ENCODE measurements around the gene TMEM79. TPM values are rescaled to one million over a fixed set of nuclear protein-coding genes. Genes with fewer than 3 reads are reported as not detected.

The TMEM79 gene
- total and polyA plus RNA-seq, 2 experiments from 2014 or later, result 3.0 to 4.0 TPM

DNA sequence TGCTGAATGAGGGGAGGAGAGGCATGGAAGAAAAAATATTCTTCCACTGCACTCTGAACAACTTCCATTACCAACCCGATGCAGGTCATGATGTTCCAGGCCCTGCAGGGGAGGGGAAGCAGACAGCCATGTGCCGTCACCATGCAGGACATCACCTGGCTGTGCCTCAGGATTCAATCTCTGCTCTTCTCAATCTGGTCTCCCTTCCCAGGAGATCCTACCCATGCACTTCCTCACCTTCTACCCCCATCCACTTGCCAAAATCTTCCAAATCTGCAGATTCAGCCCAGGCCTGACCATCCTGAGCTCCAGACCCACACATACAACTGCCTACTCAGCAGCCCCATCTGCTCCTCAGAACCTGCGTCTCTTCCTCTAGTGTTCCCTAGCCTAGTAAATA, 30.5 kb upstream of the TMEM79 start:
- Histone ChIP-seq H3K36me3 (peaks cover 49% of the 10 kb centered on the region), H3K9me3 (ENCODE audit: low read depth) (no peaks in the 10 kb centered on the region), H3K27ac (peak overlapping the region; percentile 89), H3K27me3 (no peaks in the 10 kb centered on the region), H3K4me3 (no peak overlapping the region), H3K4me1 (ENCODE audit: low read depth) (peaks cover 14% of the 10 kb centered on the region)
- TF ChIP-seq, protein P1, sequence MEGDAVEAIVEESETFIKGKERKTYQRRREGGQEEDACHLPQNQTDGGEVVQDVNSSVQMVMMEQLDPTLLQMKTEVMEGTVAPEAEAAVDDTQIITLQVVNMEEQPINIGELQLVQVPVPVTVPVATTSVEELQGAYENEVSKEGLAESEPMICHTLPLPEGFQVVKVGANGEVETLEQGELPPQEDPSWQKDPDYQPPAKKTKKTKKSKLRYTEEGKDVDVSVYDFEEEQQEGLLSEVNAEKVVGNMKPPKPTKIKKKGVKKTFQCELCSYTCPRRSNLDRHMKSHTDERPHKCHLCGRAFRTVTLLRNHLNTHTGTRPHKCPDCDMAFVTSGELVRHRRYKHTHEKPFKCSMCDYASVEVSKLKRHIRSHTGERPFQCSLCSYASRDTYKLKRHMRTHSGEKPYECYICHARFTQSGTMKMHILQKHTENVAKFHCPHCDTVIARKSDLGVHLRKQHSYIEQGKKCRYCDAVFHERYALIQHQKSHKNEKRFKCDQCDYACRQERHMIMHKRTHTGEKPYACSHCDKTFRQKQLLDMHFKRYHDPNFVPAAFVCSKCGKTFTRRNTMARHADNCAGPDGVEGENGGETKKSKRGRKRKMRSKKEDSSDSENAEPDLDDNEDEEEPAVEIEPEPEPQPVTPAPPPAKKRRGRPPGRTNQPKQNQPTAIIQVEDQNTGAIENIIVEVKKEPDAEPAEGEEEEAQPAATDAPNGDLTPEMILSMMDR (IDR thresholded peaks at IDR 0.05; ENCODE audit: low read depth, low read length), result no peak
- no peak for DNase-seq (ENCODE audit: low read depth in 1 of 2, low spot score in 1 of 2)

DNA sequence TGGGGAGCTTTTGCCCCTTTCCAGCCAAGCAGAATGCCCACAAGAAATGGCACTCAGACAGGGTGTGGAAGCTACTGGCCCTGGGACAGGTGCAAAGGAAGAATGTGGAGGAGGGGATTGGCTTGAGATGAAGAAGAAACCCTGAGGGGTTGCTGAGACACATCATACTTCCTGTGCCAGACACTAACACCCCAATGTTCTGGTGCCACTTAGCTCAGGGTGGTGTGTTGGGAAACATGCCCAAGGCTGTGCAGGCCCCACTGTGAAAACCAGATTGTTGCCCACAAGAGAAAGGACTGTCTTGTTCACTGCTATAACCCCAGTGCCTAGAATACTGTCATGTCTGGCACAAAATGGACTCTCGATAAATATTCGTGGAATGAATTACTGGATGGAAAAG, 26.4 kb upstream of the TMEM79 start:
- H3K4me3 ChIP-seq, result no peak overlapping the region

DNA sequence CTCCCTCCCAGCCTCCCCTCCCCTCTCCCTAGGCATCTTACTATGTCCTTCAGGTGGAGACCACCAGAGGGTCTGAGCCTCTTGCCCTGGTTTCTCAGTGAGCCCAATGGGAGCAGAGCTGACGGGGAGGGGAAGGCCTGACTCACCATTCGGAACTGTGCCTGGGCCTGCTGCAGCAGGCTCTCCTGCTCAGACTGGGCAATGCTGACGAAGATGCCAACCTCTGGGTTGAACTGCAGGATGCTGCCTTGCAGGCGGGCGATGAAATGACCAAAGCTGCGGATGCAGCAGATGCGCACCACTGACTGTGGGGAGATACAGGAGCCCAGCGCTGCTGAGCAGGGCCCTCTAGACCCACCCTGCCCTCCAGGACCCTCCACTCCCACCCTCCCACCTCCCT, 25.3 kb upstream of the TMEM79 start:
- peaks cover 56% of the 10 kb centered on the region for H3K36me3 ChIP-seq
- H3K4me1 ChIP-seq (ENCODE audit: low read depth), result no peaks in the 10 kb centered on the region
- TF ChIP-seq, protein P1 (IDR thresholded peaks at IDR 0.05; ENCODE audit: low read depth, low read length), result no peak
- no peak for DNase-seq (ENCODE audit: low read depth in 1 of 2, low spot score in 1 of 2)
- no peak overlapping the region for H3K27ac ChIP-seq
- H3K9me3 ChIP-seq (ENCODE audit: low read depth), result no peaks in the 10 kb centered on the region
- H3K27me3 ChIP-seq, result no peaks in the 10 kb centered on the region
- no peak overlapping the region for H3K4me3 ChIP-seq

More for the DNA sequence above, 26.4 kb upstream of the TMEM79 start:
- H3K4me1 ChIP-seq (ENCODE audit: low read depth), result no peaks in the 10 kb centered on the region
- H3K27ac ChIP-seq, result no peak overlapping the region
- DNase-seq (ENCODE audit: low read depth in 1 of 2, low spot score in 1 of 2), result no peak
- no peaks in the 10 kb centered on the region for H3K27me3 ChIP-seq
- TF ChIP-seq, protein P1 (IDR thresholded peaks at IDR 0.05; ENCODE audit: low read depth, low read length), result no peak
- H3K9me3 ChIP-seq (ENCODE audit: low read depth), result no peaks in the 10 kb centered on the region
- H3K36me3 ChIP-seq, result peaks cover 59% of the 10 kb centered on the region

DNA sequence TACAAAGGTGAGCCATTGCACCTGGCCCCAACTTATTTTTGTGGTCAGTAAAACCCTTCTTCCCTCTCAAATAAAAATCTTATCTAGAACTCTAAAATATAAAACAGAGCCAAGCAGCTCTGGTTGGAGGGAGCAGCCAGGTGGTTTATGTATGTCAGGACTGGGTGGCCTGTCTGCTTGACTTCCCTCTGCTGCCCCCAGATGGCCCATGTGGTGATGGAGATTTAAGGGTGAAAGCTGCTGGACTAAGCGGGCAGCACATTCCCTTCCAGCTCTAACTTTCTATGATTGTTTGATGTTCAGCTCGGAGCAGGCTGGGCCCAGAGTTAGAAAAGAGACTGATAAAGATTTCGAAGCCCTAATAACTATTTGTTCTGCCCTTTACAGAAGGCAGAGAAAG, 24.3 kb upstream of the TMEM79 start:
- Histone ChIP-seq H3K27me3 (no peaks in the 10 kb centered on the region), H3K4me3 (no peak overlapping the region), H3K36me3 (peaks cover 63% of the 10 kb centered on the region), H3K4me1 (ENCODE audit: low read depth) (no peaks in the 10 kb centered on the region), H3K9me3 (ENCODE audit: low read depth) (no peaks in the 10 kb centered on the region), H3K27ac (no peak overlapping the region)
- peak in 1 of 2 donors; percentile 36 for DNase-seq (ENCODE audit: low read depth in 1 of 2, low spot score in 1 of 2)
- TF ChIP-seq, protein P1 (IDR thresholded peaks at IDR 0.05; ENCODE audit: low read depth, low read length), result peak; percentile 23

DNA sequence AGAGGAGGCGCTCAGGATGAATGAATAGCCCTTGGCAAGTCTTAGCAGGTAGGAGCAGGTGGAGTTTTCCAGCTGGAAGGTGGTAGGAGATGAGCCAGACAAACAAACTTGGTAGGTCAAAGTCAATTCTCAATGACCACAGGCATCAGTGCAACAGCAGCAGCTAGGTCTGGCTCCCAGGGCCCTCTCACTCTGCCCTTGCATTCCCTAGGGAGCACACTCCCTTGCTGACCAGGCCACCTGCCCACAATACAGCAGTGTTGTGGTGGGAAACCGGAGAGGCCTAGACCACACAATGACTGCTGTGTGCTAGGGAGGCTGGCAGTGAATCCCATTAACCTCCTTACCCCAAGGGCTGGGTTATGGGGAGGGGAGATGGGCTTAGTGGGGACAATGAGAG, 23.2 kb upstream of the TMEM79 start:
- Histone ChIP-seq H3K27ac (no peak overlapping the region), H3K4me1 (ENCODE audit: low read depth) (no peaks in the 10 kb centered on the region), H3K4me3 (no peak overlapping the region), H3K27me3 (no peaks in the 10 kb centered on the region), H3K36me3 (peaks cover 70% of the 10 kb centered on the region), H3K9me3 (ENCODE audit: low read depth) (no peaks in the 10 kb centered on the region)
- no peak for DNase-seq (ENCODE audit: low read depth in 1 of 2, low spot score in 1 of 2)
- TF ChIP-seq, protein P1 (IDR thresholded peaks at IDR 0.05; ENCODE audit: low read depth, low read length), result no peak

Data from cardiac muscle cell (in vitro differentiated cells and primary cell).